Renal cortical epithelial cell (primary cell): ENCODE data around the gene AWAT2. TPM values are rescaled to one million over a fixed set of nuclear protein-coding genes. Genes with fewer than 3 reads are reported as not detected.
A peak's percentile ranks its signal among the peaks of the same experiment; 100 is the strongest.
"Not testable (repeated sequence)": the region's sequence is repeated elsewhere in the genome, so short reads cannot be mapped to it uniquely, and the experiment has no call there.

Experiments used
- DNase-seq: peaks from one replicate; pipeline ENCODE4 v3.0.0-alpha.2; 2011; ENCODE audit warnings: low read depth
- total RNA-seq: library from RNA; depleted of rRNA; stranded (reverse); fragments of >200 nt; gene quantifications from 2 replicates; pipeline ENCODE4 v1.2.3, GENCODE V29; 2014

AWAT2 gene
- total RNA-seq, 1 donor from 2014 or later, result not detected

DNA sequence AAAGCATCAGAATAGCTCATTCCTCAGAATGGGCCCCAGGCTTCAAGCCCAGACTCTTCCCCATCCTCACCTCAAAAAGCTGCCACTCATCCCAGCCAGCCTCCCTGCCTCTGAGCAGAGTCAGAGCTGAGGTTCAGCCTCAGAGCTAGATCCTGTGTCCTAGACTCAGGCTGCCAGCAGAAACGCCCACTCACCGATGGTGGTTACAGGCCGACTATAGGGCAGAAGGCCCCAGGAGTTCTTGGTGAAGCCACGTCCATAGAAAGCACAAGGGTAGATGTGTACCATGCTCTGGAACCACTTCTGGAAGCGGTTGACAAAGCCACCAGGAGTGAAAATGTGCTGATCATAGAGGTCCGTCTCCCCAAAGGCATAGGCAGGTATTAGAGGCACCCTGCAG is 7.7 kb downstream of the AWAT2 start:
- no peak for DNase-seq

GRCh38 chrX:70039758-70040157 is 10.0 kb downstream of the AWAT2 start:
- no peak for DNase-seq

GRCh38 chrX:70038951-70039350 is 10.8 kb downstream of the AWAT2 start:
- no peak for DNase-seq

DNA sequence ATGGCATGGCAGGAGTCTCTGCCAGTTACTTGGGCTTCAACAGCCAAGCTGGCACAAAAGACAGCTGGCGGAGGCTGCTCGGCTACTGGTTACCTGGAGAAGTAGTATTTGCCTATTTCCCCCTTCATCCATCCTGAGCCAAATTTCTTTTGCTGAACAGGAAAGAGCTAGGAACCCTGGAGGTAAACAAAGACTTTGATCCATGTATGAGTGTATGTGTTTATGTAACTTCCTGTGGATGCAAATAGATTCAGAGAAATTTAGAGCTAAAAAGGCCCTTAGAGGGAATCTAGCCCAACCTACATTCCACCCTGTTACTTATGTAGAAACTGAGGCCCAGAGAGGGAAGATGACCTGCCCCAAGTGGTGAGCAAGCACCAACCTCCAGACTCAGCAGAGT is 11.2 kb downstream of the AWAT2 start:
- no peak for DNase-seq

DNA sequence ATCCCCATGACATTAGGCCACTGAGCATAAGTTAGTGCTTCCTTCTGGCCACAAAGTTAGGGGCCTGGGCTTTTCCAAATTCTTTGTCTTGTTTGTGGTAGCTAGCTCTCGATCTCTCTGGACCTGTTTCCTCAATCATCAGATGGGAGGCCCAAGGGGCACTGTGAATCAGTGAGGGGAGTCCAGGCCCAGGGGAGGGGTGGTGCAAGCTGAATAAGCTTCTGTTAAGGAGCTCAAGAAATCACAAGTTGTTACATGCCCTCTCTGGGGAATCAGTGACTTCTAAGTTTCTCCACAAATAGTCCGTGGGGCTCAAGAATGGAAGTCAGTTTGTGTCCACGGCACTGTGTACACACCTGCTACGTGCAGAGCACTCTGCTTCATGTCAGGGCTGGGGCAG is 15.1 kb downstream of the AWAT2 start:
- DNase-seq, result no peak

GRCh38 chrX:70033348-70034051 is 16.2 kb downstream of the AWAT2 start:
- DNase-seq, result no peak

DNA sequence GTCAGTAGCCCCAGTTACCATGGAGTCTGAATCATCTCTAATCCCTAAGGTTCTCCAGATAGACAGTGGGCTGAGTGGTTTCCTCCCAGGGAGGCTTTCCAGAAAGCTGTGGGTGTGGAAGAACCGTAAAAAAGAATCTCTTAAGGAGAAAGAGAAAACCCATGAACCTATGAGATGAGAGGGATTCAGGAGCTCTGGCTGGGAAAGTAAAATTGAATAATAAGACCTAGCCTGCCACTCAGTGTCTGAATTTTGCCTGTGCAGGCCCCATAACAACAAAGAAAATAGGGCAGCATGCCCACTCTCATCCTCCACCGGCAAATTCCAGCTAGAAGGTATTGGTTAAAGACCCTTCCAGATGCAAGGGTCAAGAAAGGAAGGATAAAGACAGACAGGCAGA is 16.9 kb downstream of the AWAT2 start:
- no peak for DNase-seq

GRCh38 chrX:70030301-70030767 is 19.4 kb downstream of the AWAT2 start:
- DNase-seq, result peak; percentile 39

- DNase-seq, result no peak
These were observed 19.9 kb downstream of the AWAT2 start for GRCh38 chrX:70029863-70030262.

DNA sequence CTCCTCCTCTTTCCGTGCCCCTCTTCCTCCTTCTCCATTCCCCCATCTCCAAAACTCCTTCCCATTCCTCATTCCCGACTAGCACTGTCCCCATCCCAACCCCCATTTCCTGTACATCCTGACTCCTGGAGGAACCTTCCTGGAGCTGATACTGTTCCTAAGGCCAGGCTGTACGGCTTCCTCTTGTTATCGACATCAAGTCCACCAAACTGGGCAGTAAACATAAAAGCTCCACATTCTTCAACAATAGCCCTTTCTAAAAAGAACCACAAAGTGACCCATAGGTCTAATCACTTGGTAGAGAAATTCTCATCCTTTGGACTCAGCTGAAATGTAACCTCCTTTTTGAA is 22.9 kb downstream of the AWAT2 start:
- no peak for DNase-seq

DNA sequence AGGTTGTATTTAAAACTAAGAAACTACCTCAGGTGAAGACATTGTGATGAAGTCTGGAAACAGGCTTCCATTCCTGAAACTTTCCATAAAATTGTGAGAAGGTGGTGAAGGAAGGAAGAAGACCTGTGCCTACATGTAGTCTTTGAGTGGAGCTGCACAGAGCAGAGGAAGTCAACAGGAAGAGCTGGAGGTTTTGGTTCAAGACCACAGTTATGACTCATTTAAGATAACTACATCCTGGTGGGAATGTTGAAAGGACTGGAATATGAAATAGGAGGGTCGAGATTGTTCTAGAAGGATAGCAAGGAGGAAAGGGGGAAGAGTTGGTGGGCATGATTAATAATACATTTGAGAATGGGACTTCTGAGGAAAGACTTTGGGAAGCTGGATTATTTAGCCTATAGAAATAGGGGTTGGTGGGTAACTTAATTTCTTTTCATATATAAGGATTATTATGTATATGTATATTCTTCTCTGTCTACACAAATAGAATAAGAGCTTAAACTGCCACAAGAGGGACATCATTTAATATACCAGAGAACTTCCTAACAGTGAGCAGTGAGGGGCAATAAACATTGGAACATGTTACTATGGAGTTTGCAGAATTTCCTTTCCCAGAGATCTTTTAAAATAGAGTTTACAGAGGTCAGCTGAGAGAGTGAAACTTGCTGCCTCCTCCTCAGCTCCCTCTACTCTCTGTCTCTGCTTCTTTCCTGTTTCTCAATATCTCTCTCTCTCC is 23.5 kb downstream of the AWAT2 start:
- DNase-seq, result no peak

- DNase-seq, result no peak
These were observed 24.3 kb downstream of the AWAT2 start for GRCh38 chrX:70025464-70025863.

- DNase-seq, result peak; percentile 21
These were observed 27.1 kb downstream of the AWAT2 start for GRCh38 chrX:70022616-70023015.

- no peak for DNase-seq
These were observed 33.2 kb downstream of the AWAT2 start for GRCh38 chrX:70016513-70016912.

DNA sequence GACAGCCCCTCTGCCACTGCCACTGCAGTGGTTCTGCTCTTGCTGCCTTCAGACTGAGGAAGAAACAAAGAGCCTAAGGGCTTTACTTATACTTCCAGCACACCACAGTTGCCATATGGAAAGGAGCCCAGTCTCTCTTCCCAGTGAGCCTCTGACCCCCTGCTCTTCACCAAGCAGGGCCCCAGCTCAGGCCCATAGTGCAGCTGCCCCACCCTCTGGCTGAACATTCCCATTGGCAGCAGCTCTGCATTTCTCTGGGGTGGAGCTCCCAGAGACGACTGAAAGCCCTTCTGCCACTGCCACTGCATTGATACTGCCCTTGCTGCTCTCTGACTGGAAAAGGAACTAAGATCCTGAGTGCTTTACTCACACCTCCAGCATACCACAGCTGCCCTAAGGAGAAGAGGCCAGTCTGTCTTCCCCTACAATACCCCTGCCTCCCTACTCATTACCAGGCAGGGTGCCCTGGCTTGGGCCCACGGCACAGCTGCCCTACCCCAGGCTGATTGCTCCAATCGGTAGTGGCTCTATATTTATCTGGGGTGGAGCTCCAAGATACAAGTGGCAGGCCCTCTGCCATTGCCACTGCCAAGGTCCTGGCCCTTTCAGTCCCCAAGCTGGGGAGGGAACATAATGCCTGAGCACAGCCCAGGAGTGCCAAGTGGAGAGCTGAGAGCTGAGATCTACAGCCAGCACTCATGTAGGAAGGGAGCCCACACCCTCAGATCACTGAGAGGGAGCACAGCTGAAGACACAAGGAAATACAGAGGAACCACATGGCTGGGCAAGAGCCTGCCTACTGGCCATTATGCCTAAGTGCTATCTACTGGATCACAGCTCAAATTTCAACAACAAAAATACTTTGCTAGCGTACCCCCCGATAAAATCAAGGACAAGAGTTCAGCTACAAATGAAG is 36.0 kb downstream of the AWAT2 start:
- DNase-seq, result no peak

DNA sequence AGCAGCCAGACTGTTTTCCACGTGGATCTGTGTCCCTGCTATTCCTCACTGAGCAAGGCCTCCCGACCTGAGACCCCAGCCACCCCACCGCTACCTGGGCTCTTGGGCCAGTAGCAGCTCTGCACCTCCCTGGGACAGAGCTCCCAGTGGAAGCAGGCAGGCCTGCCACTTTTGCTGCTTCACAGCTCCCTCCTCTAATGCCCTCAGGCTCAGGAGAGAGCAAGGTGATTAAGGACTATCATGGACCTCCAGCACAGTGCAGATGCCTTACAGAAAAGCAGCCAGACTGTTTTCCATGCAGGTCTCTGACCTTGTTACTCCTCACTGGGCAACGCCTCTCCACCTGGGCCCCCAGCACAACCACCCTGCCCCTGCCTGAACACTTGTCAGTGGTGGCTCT is 37.0 kb downstream of the AWAT2 start:
- DNase-seq, result no peak

GRCh38 chrX:70009970-70010369 is 39.8 kb downstream of the AWAT2 start:
- no peak for DNase-seq

DNA sequence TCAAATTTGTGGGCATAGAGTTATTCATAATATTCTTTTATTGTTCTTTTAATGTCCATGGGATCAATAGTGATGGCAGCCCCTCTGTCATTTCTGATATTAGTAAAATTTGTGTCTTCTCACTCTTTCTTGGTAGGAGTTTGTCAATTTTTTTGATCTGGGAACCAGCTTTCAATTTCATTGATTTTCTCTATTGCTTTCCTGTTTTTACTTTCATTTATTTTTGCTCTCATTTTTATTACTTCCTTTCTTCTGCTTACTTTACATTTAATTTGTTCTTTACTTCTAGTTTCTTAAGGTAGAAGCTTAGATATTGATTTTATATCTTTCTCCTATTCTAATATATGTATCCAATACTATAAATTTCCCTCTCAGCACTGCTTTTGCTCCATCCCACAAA is 40.7 kb downstream of the AWAT2 start:
- DNase-seq, result no peak

DNA sequence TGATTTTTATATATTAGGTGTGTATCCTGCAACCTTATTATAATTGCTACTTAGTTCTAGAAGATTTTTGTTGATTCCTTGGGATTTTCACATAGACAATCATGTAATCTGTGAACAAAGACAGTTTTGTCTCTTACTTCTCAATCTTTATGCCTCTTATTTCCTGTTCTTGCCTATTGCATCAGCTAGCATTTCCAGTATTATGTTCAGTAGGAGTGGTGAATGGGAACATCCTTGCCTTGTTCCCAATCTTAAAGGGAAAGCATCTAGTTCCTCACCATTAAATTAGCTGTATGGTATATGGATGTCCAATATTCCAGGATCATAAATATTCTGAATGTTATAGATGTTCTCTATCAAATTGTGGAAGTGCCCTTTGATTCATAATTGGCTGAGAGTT is 41.8 kb downstream of the AWAT2 start:
- no peak for DNase-seq

- DNase-seq, result no peak
These were observed 47.9 kb downstream of the AWAT2 start for GRCh38 chrX:70001708-70002341.

GRCh38 chrX:70001269-70001668 is 48.5 kb downstream of the AWAT2 start:
- no peak for DNase-seq

DNA sequence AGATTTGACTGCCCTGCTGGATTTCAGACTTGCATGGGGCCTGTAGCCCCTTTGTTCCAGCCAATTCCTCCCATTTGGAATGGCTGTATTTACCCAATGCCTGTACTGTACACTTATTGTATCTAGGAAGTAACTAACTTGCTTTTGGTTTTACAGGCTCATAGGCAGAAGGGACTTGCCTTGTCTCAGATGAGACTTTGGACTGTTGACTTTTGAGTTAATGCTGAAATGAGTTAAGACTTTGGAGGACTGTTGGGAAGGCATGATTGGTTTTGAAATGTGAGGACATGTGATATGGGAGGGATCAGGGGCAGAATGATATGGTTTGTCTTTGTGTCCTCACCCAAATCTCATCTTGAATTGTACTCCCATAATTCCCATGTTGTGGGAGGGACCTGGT is 51.4 kb downstream of the AWAT2 start:
- DNase-seq, result not testable (repeated sequence)
